Thyroid gland (tissue), 4 donors: ENCODE results near the gene POLN. TPM values are rescaled to one million over a fixed set of nuclear protein-coding genes. Genes with fewer than 3 reads are reported as not detected.

ENCODE experiments used
- DNase-seq, 2 donors: peaks; one replicate each; pipeline ENCODE4 v3.0.0-alpha.2; 2019
- H3K27ac ChIP-seq, 3 donors: fragments of 200-600 bp; sonication (generic); 1 replicate in 2 of 3; 2 replicates in 1 of 3; pipeline ENCODE4 v1.5.1; 2016 to 2019; ENCODE audit warnings: mild to moderate bottlenecking in 1 of 3, moderate library complexity in 1 of 3
- H3K27me3 ChIP-seq: fragments of 200-600 bp; sonication (generic); one replicate; pipeline ENCODE4 v1.5.1; 2019
- H3K36me3 ChIP-seq, 2 donors: fragments of 200-600 bp; sonication (generic); one replicate each; pipeline ENCODE4 v1.5.1; 2016 to 2019
- H3K4me1 ChIP-seq, 2 donors: fragments of 200-600 bp; sonication (generic); one replicate each; pipeline ENCODE4 v1.5.1; 2017 to 2019
- H3K4me3 ChIP-seq, 3 donors: fragments of 200-600 bp; sonication (generic); replicated peaks in 1 of 3; 1 replicate in 2 of 3; 2 replicates in 1 of 3; pipeline ENCODE4 v1.5.1; 2016; ENCODE audit warnings: mild to moderate bottlenecking in 1 of 3
- H3K9me3 ChIP-seq: fragments of 200-600 bp; sonication (generic); one replicate; pipeline ENCODE4 v1.5.1; 2017
- CTCF ChIP-seq, 6 experiments: fragments of 200-600 bp in 3 of 6; fragments of 450-650 bp in 3 of 6; sonication (generic) in 3 of 6; IDR thresholded peaks; one replicate each; pipeline ENCODE4 v1.5.1; 2016 to 2019; ENCODE audit warnings: antibody characterized with exemption in 6 of 6, mild to moderate bottlenecking in 2 of 6, inconsistent platforms in 1 of 6, moderate library complexity in 1 of 6
- POLR2A ChIP-seq, 2 donors: fragments of 450-650 bp; IDR thresholded peaks; one replicate each; pipeline ENCODE4 v1.6.1; 2017; ENCODE audit warnings: antibody characterized with exemption in 2 of 2, mild to moderate bottlenecking in 2 of 2, moderate library complexity in 1 of 2
- WGBS, 2 donors: methylation state at CpG; one replicate each; pipeline ENCODE4 v1.1.5; 2017; 5-methylcytosine and 5-hydroxymethylcytosine counted together
- intact Hi-C: fragments of 100-400 bp; cut with DNase I; formaldehyde crosslinking; loops from one replicate; pipeline ENCODE4 v1.15.1; 2023
- total RNA-seq, 4 donors: library from RNA; depleted of rRNA; stranded (reverse); fragments of >200 nt; gene quantifications; one replicate each; pipeline ENCODE4 v1.2.3, GENCODE V29; 2016

POLN gene
- total RNA-seq, 4 donors from 2014 or later = 1.5 to 5.4 (median 3.0) TPM

- Histone ChIP-seq H3K9me3 (no peaks in the 10 kb centered on the region), H3K27me3 (no peaks in the 10 kb centered on the region), H3K36me3 (no peaks in the 10 kb centered on the region), H3K4me3 (peak within 1 kb of the TSS in 1 of 3 donors; percentile 28), H3K27ac (no peak within 1 kb of the TSS), H3K4me1 (peaks cover 0 to 15% of the 10 kb centered on the region in 2 donors)
- intact Hi-C loops = no loop called here
- WGBS, 2 donors = no CpG with 5 or more reads among the region's 119 CpGs
- DNase-seq = peak; percentile 28 to 44
- TF ChIP-seq CTCF (IDR thresholded peaks at IDR 0.05) (no peak), POLR2A (IDR thresholded peaks at IDR 0.05) (no peak)
Observed at GRCh38 chr4:2059046-2059725, 182.7 kb downstream of the POLN start, which contains the start of gene NAT8L. NAT8L (plus strand) TSS chr4:2059327; CDS start chr4:2059512, 185 bp downstream.

GRCh38 chr4:2058264-2059045 is 183.5 kb downstream of the POLN start:
- Histone ChIP-seq H3K9me3 (no peaks in the 10 kb centered on the region), H3K27ac (no peak overlapping the region), H3K36me3 (no peaks in the 10 kb centered on the region), H3K27me3 (no peaks in the 10 kb centered on the region), H3K4me1 (peaks cover 0 to 15% of the 10 kb centered on the region in 2 donors), H3K4me3 (peak overlapping the region in 1 of 3 donors; percentile 28)
- TF ChIP-seq CTCF (IDR thresholded peaks at IDR 0.05) (no peak), POLR2A (IDR thresholded peaks at IDR 0.05) (no peak)
- intact Hi-C loops = no loop called here
- WGBS, 2 donors = 2% methylated on average over 10 to 11 of the region's 93 CpGs
- peak; percentile 13 to 23 for DNase-seq

GRCh38 chr4:2057382-2058065 is 184.4 kb downstream of the POLN start:
- Histone ChIP-seq H3K27ac (no peak overlapping the region), H3K4me1 (peaks cover 0 to 15% of the 10 kb centered on the region in 2 donors), H3K36me3 (no peaks in the 10 kb centered on the region), H3K9me3 (no peaks in the 10 kb centered on the region), H3K27me3 (no peaks in the 10 kb centered on the region), H3K4me3 (no peak overlapping the region)
- DNase-seq = no peak
- 81 to 86% methylated on average over 26 of the region's 26 CpGs for WGBS, 2 donors
- intact Hi-C loops = no loop called here
- no peak for TF ChIP-seq POLR2A (IDR thresholded peaks at IDR 0.05)
- TF ChIP-seq CTCF (IDR thresholded peaks at IDR 0.05) = no peak

GRCh38 chr4:2054217-2054616 is 187.7 kb downstream of the POLN start:
- H3K4me1 ChIP-seq = peaks cover 0 to 5% of the 10 kb centered on the region in 2 donors
- no peak overlapping the region for H3K27ac ChIP-seq
- no peaks in the 10 kb centered on the region for H3K27me3 ChIP-seq
- H3K9me3 ChIP-seq = no peaks in the 10 kb centered on the region
- 73 to 78% methylated on average over 6 of the region's 6 CpGs for WGBS, 2 donors
- H3K36me3 ChIP-seq = no peaks in the 10 kb centered on the region
- TF ChIP-seq POLR2A (IDR thresholded peaks at IDR 0.05) (no peak), CTCF (IDR thresholded peaks at IDR 0.05) (no peak)
- H3K4me3 ChIP-seq = no peak overlapping the region
- intact Hi-C loops = no loop called here
- DNase-seq = no peak
